Measurements from ENCODE around the gene AARS1.
"Not testable (repeated sequence)": the region's sequence is repeated elsewhere in the genome, so short reads cannot be mapped to it uniquely, and the experiment has no call there.

The AARS1 gene

DNA sequence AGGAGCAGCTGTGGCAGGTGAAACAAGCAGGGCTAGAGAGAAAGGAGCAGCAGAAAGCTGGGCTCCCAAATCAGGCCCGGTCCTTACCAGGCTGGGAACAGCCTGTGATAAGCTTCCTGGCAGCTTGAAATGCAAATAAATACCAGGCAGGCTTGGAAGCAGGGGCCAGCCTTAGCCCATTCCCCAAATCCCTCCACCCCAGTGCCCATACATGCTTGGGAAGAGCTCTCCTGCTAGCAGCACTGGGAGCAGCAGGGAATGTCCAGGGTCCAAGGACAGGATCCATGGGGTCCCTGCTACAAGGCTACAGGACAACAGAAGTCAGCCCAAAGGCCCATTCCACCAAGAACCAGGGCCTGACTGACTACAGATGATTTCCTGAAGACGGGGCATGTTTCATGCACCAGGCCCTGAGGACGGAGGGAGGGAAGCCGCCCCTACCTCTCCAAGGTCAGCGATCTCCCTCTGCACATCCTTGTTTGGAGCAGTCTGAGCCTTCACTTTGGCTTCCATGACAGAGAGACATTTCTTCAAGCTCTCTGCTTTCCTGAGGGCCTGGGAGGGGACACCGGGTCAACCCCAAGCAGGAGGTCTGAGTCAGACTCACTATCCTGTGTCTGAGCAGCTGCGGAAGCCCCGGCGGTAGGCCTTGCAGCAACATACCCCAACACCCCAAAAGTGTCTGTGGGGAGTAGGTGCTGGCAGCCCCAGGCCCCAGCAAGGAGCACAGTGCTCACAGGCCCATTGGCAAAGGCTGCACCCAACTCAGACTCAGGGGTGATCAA lies 34.9 kb downstream of the AARS1 start:
- no peak overlapping the region for H3K4me3 ChIP-seq (replicated peaks; ENCODE audit: low read depth, low read length)
- TF ChIP-seq, protein P1, sequence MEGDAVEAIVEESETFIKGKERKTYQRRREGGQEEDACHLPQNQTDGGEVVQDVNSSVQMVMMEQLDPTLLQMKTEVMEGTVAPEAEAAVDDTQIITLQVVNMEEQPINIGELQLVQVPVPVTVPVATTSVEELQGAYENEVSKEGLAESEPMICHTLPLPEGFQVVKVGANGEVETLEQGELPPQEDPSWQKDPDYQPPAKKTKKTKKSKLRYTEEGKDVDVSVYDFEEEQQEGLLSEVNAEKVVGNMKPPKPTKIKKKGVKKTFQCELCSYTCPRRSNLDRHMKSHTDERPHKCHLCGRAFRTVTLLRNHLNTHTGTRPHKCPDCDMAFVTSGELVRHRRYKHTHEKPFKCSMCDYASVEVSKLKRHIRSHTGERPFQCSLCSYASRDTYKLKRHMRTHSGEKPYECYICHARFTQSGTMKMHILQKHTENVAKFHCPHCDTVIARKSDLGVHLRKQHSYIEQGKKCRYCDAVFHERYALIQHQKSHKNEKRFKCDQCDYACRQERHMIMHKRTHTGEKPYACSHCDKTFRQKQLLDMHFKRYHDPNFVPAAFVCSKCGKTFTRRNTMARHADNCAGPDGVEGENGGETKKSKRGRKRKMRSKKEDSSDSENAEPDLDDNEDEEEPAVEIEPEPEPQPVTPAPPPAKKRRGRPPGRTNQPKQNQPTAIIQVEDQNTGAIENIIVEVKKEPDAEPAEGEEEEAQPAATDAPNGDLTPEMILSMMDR (IDR thresholded peaks at IDR 0.05; ENCODE audit: low read length, missing control alignments), result no peak
- DNase-seq (ENCODE audit: low read depth), result no peak

DNA sequence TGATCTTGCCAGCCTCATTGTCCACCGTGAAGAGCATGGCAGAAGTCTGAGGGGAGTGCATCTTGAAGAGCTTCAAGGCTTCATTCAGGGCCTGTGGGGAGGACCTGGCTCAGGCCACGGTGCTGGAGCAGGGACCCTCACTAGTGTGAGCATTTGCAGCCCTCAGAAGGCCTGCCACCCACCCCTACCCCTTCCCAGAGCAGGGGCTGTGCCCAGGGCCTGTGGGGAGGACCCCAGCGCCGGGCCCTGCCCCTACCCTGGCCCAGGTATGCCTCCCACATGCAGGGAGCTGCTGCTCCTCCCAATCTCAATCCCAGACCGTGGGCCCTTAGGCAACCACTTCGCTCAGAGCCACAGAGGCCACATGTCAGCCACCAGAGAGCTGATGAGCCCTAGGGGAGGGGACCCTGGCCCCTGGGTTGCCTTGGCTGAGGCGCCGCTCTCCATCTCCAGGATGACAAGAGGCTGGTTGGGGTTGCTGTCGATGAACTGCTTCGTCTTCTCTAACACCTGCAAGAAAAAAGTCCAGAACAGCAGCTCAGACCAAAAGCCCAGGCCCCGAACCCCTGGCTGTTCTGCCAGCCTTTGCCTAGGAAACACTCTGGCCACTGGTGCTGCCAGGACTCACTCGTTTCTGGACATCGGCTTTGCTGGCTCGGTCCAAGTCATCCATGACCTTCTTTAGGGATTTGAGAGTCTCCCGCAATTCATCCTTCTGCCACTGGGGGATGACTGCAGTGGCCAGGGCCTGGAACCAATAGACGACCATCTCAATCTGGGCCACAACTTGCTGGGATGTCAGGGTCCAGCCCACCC lies 35.8 kb downstream of the AARS1 start:
- TF ChIP-seq, protein P1 (IDR thresholded peaks at IDR 0.05; ENCODE audit: low read length, missing control alignments), result peak; percentile 59
- H3K4me3 ChIP-seq (replicated peaks; ENCODE audit: low read depth, low read length), result no peak overlapping the region
- peak; percentile 59 for DNase-seq (ENCODE audit: low read depth)

DNA sequence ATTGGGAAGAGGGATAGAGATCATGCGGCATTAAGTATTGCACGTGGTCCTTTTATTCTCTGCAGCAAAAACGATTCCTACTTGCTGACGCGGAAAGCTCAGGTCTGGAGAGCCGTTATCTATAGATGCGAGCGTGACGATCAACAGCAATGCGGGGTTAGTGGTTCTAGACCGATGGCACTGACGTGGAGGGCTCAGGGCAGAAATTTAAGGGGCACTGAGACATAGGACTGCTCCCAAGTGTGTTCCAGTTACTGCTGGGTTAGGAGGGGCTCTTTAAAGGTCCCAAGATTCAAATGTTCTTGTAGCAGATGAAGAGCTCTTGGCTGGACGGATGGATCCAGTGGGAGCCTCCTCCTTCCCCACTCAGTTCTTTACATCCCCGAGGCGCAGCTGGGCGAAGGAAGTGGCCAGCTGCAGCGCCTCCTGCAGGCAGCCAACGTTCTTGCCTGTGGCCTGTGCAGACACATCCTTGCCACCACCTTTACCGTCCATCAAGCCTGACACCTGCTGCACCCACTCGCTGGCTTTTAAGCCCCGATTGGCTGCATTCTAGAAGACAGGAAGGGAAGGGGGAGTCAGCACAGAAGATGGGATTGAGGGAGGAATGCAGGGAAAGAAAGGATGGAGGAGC lies 36.8 kb downstream of the AARS1 start:
- TF ChIP-seq, protein P1 (IDR thresholded peaks at IDR 0.05; ENCODE audit: low read length, missing control alignments), result peak; percentile 40
- H3K4me3 ChIP-seq (replicated peaks; ENCODE audit: low read depth, low read length), result no peak overlapping the region
- DNase-seq (ENCODE audit: low read depth), result peak; percentile 21

DNA sequence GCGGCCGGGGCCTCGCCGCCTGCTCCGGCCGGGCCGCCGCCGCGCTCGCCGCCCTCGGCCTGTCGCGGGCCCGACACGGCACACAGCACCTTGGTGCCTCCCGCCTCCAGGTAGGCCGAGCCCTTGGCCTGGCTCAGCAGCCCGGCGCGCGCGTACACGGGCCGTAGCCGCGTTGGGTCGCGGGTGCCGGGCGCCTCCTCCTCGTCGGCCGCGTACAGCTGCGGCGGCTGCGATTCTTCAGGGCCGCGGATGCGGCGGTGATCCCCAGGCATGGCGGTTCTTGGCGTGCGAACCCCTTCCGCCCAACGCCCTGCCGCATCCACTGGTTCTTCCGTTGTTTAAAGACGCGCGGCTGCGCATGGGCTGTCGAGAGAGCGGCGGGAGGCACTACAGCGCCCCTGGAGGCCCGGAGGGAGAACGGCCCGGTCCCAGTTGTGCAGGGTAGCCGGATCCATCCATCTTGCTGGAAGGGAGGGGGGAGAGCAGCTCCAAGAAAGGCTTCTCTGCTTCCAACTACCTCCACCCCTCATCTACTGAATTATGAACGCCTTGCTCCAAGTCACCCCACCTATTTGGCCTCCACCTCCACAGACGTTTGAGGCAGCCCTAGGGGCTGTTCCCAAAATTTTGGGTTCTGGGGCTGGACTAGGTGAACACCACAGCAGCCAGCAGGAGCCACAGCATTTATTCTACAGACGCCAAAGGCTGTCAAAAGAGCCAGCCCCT lies 37.5 kb downstream of the AARS1 start, which contains the start of gene EXOSC6:
Gene EXOSC6 (minus strand): TSS at position 312 of the 726 bp plus-strand sequence. CDS start 40 bp downstream, at position 272.
- H3K4me3 ChIP-seq (replicated peaks; ENCODE audit: low read depth, low read length), result peak within 1 kb of the TSS; percentile 54
- TF ChIP-seq, protein P1 (IDR thresholded peaks at IDR 0.05; ENCODE audit: low read length, missing control alignments), result peak; percentile 76
- peak; percentile 90 for DNase-seq (ENCODE audit: low read depth)

DNA sequence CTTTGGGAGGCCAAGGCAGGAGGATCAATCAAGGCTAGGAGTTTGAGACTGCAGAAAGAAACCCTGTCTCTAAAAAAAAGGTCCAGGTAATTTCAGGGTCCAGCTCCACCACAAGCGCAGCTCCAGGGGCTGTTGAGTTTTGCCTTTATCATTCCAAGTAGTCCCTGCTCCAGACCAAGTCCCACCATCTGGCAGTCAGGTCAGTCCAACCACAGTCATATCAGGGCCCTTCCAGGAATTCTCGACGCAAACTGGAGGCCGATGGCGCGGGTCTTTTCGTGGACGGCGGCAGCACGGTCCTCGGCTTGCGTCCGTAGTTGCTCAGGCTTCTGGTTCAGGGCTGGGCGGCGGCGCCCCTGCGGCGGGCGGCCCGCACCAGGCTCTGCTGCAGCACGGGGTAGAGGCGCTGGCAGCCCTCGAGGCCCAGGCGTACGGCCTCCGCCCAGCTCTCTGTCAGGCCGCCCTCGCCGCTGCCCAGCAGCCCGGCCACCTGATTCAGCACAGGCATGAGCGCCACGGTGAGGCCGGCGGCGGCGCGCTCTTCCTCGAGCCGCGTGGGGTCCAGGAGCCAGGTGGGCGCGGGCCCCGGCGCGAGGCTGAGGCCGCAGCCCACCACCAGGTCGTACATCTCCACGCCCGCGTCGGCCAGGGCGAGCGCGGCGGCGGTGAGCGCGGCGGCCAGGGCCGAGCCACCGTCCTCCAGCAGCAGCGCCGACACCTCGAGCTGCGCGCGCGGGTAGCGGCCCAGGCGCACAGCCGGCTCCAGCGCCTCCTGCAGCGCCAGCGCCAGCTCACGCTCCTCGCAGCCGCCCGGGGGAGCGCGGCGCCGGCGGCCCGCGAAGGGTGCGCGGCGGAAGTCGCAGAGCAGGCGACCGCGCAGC lies 38.3 kb downstream of the AARS1 start:
- TF ChIP-seq, protein P1 (IDR thresholded peaks at IDR 0.05; ENCODE audit: low read length, missing control alignments), result no peak
- peak overlapping the region; percentile 54 for H3K4me3 ChIP-seq (replicated peaks; ENCODE audit: low read depth, low read length)
- DNase-seq (ENCODE audit: low read depth), result peak; percentile 52

DNA sequence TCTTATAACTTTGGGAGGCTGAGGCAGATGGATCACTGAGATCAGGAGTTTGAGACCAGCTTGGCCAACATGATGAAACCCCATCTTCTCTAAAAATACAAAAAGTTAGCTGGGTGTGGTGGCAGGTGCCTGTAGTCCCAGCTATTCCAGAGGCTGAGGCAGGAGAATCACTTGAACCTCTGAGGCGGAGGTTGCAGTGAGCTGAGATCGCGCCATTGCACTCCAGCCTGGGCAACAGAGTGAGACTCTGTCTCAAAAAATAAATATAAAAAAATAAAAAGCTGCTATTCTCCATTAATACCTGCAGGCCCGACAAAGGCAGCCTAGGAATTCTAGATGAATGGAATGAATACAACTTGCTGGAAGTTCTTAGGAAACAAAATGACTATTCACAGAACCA lies 39.6 kb downstream of the AARS1 start:
- H3K4me3 ChIP-seq (replicated peaks; ENCODE audit: low read depth, low read length), result not testable (repeated sequence)

DNA sequence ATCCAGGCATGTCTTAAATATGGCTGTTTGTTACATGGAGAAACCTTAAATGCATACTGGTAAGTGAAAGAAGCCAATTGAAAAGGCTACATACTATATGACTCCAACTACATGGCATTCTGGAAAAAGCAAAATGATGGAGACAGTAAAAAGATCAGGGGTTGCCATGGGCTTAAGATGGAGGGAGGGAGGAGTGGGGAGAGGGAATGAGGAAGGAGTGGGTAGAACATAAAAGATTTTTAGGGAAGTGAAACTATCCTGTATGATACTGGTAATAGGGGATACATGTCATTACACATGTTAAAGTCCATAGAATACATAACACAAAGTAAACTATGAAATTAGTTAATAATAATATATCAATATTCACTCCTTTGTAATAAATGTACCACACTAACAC lies 50.5 kb downstream of the AARS1 start:
- not testable (repeated sequence) for H3K4me3 ChIP-seq (replicated peaks; ENCODE audit: low read depth, low read length); DNase-seq (ENCODE audit: low read depth)

More for the DNA sequence above, 39.6 kb downstream of the AARS1 start:
- not testable (repeated sequence) for DNase-seq (ENCODE audit: low read depth)

DNA sequence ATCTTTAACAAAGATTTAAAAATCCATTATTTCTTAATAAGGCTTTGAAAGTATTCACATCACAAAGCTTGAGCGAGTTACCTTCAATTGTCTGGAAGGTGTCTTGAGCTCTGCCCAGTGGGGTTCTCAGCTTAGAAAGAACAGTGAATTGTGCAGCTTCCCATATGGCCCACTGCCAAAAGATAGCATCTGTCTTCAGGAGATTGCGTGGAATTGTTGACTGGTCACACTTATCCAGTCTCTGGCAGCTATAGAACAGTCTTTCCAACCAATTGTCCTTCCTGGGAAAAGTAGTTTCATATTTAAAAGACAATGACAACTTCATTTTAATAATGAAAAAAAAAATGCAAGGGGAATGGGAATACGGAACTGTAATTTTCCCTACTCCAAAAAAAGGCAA lies 57.5 kb downstream of the AARS1 start:
- not testable (repeated sequence) for H3K4me3 ChIP-seq (replicated peaks; ENCODE audit: low read depth, low read length)
- peak; percentile 22 for DNase-seq (ENCODE audit: low read depth)

DNA sequence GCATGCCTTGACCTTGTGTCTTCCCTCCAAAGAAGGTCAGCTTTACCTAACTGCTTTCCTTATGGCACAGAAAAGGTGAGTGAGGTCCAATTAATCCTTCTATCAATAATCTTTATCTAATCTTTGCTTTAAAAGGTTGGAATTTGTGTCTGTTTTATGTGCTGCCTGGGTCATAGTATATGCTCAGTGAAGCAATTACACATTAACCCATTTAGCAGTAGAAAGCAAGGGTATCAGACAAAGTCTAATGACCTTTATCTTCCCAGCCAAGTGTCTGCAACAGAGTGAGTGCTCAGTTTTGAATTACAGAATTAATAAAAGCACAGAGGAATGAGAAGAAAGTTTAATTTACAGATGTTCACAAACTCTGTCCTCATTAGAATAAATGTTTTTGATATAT lies 63.3 kb downstream of the AARS1 start:
- not testable (repeated sequence) for H3K4me3 ChIP-seq (replicated peaks; ENCODE audit: low read depth, low read length); DNase-seq (ENCODE audit: low read depth)

DNA sequence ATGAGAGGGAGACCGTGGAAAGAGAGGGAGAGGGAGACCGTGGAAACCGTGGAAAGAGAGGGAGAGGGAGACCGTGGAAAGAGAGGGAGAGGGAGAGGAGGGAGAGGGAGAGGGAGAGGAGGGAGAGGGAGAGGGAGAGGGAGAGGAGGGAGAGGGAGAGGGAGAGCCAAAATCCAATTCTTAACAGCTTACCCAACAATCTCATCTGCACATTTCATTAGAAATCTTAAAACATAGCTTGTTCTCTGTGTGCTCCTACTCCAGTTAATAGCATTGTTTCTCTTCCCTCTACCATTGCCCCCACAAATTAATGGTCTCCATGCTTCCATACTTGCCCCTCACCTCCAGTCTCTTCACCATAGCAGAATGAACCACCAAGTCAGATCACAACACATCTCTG lies 63.9 kb downstream of the AARS1 start:
- not testable (repeated sequence) for H3K4me3 ChIP-seq (replicated peaks; ENCODE audit: low read depth, low read length); DNase-seq (ENCODE audit: low read depth)
